Measurements from ENCODE around the gene C13orf46. TPM values are rescaled to one million over a fixed set of nuclear protein-coding genes. Genes with fewer than 3 reads are reported as not detected.

The C13orf46 gene
- total and polyA plus RNA-seq, 10 of the 15 experiments (the other 5 are each of a cell fraction or from before 2014, with no cell fraction given), result 0.01 to 0.18 (median 0.09) TPM; not detected in 6

DNA sequence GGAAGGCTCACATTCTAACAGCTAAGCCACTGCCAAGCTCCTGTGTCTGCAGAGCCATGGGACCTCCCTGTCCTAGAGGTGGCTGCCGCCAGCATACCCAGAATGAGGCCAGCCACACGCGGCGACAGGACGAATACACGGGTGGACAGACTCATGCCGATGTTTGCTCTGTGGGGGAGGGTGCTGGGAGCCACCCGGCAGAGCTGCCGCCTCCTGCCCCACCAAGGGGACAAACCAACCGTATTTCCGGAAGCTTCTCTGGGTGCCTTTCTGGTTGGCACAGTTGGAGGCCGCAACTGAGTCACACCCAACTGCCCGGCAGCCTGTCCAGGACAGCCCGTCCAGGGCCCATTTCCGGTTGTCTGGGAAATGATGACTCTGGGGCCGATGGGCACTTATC is 20.3 kb downstream of the C13orf46 start:
- SMC1A ChIA-PET (ENCODE audit: uncharacterized antibody, unreplicated experiment), result no interaction called here
- Histone ChIP-seq H3K4me1 (ENCODE audit: control insufficient read depth, insufficient read depth, low read length) (no peaks in the 10 kb centered on the region), H3K79me2 (ENCODE audit: control insufficient read depth, insufficient read depth, low read length) (no peaks in the 10 kb centered on the region), H3K9ac (ENCODE audit: control insufficient read depth, insufficient read depth, low read length) (no peak overlapping the region), H3K27me3 (replicated peaks in 1 of 2; ENCODE audit: control insufficient read depth in 2 of 2, insufficient read depth in 2 of 2, low read length in 1 of 2) (no peaks in the 10 kb centered on the region), H3K4me2 (ENCODE audit: control insufficient read depth, insufficient read depth) (no peak overlapping the region), H3K9me3 (replicated peaks; ENCODE audit: control insufficient read depth, insufficient read depth, low read length) (no peaks in the 10 kb centered on the region; the same call in 2 of the 3 replicates), H3K36me3 (ENCODE audit: control insufficient read depth in 2 of 2, insufficient read depth in 2 of 2, low read length in 1 of 2) (no peaks in the 10 kb centered on the region), H2AFZ (ENCODE audit: control insufficient read depth, low read depth, low read length) (no peak overlapping the region), H3K4me3 (no peak overlapping the region), H4K20me1 (ENCODE audit: control insufficient read depth, insufficient read depth) (no peaks in the 10 kb centered on the region), H3K27ac (ENCODE audit: control insufficient read depth, insufficient read depth) (no peak overlapping the region)
- RAD21 ChIA-PET (ENCODE audit: unreplicated experiment), result no interaction called here
- FAIRE-seq (no peak), DNase-seq (ENCODE audit: low read depth, low spot score) (no peak), ATAC-seq (no peak)
- intact Hi-C loops (cut with micrococcal nuclease; ENCODE audit: unreplicated experiment) (no loop called here), in situ Hi-C loops (cut with MboI) (no loop called here)
- no TSS peak for BruUV-seq (replicated peaks)
- 83% methylated on average over 16 of the region's 16 CpGs for WGBS (ENCODE audit: insufficient coverage, insufficient replicate concordance, low lambda C conversion rate, missing lambda C conversion rate)
- CTCF ChIA-PET, result interaction anchor here (0.6 kb wide), 1 partner anchor 326 kb away, joined by 4 read pairs; no protein-coding TSS in a partner anchor
- POLR2A ChIA-PET, result interaction anchor here (0.6 kb wide), 1 partner anchor 191 kb away, joined by 4 read pairs; no protein-coding TSS in a partner anchor
- no peak for TF ChIP-seq ZBED1 (IDR thresholded peaks at IDR 0.05; ENCODE audit: borderline replicate concordance)
- no peak for TF ChIP-seq CBX5 (IDR thresholded peaks at IDR 0.05; ENCODE audit: low read depth)
- TF ChIP-seq ATF3 (IDR thresholded peaks at IDR 0.05; ENCODE audit: borderline replicate concordance, extremely low read depth, low read depth, low read length), result no peak
- TF ChIP-seq, protein P1, sequence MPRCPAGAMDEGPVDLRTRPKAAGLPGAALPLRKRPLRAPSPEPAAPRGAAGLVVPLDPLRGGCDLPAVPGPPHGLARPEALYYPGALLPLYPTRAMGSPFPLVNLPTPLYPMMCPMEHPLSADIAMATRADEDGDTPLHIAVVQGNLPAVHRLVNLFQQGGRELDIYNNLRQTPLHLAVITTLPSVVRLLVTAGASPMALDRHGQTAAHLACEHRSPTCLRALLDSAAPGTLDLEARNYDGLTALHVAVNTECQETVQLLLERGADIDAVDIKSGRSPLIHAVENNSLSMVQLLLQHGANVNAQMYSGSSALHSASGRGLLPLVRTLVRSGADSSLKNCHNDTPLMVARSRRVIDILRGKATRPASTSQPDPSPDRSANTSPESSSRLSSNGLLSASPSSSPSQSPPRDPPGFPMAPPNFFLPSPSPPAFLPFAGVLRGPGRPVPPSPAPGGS (IDR thresholded peaks at IDR 0.05; ENCODE audit: borderline replicate concordance, insufficient read depth, low read depth, low read length, poor library complexity, severe bottlenecking), result no peak
- TF ChIP-seq NFYB (IDR thresholded peaks at IDR 0.05; ENCODE audit: insufficient read depth, low read depth, low read length), result no peak
- no peak for TF ChIP-seq SPI1 (IDR thresholded peaks at IDR 0.05; ENCODE audit: borderline replicate concordance, insufficient read depth, low read depth, low read length)
- no peak for TF ChIP-seq PAX8 (IDR thresholded peaks at IDR 0.05)
- TF ChIP-seq TCF3 (IDR thresholded peaks at IDR 0.05; ENCODE audit: borderline replicate concordance, insufficient read depth, low read depth, low read length), result no peak
- TF ChIP-seq PAX5 (IDR thresholded peaks at IDR 0.05; ENCODE audit: borderline replicate concordance, low read depth, low read length), result no peak
- no peak for TF ChIP-seq GABPA (IDR thresholded peaks at IDR 0.05; ENCODE audit: low read depth)
- TF ChIP-seq, protein P2, sequence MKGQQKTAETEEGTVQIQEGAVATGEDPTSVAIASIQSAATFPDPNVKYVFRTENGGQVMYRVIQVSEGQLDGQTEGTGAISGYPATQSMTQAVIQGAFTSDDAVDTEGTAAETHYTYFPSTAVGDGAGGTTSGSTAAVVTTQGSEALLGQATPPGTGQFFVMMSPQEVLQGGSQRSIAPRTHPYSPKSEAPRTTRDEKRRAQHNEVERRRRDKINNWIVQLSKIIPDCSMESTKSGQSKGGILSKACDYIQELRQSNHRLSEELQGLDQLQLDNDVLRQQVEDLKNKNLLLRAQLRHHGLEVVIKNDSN (IDR thresholded peaks at IDR 0.05; ENCODE audit: borderline replicate concordance, extremely low read length, insufficient read depth, low read depth, low read length), result no peak
- TF ChIP-seq POU2F2 (IDR thresholded peaks at IDR 0.05; ENCODE audit: borderline replicate concordance, low read depth, low read length), result no peak
- TF ChIP-seq ZBTB40 (IDR thresholded peaks at IDR 0.05; ENCODE audit: borderline replicate concordance), result no peak
- TF ChIP-seq TBL1XR1 (IDR thresholded peaks at IDR 0.05; ENCODE audit: low read depth, low read length), result no peak
- TF ChIP-seq TCF7 (IDR thresholded peaks at IDR 0.05; ENCODE audit: borderline replicate concordance), result no peak
- TF ChIP-seq RB1 (IDR thresholded peaks at IDR 0.05; ENCODE audit: borderline replicate concordance), result no peak
